Glomerular visceral epithelial cell (primary cell): ENCODE data around the gene TH.

Experiments
- DNase-seq: peaks from one replicate; pipeline ENCODE4 v3.0.0-alpha.2; 2016; ENCODE audit errors: extremely low spot score

TH gene

DNA sequence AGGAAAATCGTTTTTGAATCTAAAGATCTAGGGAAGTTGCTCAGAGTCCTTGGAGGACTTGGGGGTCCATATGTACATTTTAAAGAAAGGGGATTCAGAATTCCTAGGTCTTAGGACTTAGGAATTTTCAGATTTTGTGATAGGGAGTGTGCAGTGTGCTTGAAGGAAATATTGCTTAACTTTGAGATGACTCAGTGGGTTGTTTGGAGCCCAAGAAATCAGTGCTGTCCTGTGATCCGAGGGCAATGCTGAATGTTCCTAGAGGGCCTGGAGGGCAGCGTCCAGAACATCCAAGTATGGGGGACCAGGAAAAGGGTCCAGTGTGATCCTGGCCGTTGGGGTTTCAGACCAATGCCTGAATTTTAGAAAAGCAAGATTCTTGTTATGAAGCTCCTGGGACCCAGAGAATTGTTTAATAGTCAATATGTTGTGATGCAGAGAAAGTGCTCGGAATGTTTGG, 29.3 kb downstream of the TH start:
- no peak for DNase-seq

DNA sequence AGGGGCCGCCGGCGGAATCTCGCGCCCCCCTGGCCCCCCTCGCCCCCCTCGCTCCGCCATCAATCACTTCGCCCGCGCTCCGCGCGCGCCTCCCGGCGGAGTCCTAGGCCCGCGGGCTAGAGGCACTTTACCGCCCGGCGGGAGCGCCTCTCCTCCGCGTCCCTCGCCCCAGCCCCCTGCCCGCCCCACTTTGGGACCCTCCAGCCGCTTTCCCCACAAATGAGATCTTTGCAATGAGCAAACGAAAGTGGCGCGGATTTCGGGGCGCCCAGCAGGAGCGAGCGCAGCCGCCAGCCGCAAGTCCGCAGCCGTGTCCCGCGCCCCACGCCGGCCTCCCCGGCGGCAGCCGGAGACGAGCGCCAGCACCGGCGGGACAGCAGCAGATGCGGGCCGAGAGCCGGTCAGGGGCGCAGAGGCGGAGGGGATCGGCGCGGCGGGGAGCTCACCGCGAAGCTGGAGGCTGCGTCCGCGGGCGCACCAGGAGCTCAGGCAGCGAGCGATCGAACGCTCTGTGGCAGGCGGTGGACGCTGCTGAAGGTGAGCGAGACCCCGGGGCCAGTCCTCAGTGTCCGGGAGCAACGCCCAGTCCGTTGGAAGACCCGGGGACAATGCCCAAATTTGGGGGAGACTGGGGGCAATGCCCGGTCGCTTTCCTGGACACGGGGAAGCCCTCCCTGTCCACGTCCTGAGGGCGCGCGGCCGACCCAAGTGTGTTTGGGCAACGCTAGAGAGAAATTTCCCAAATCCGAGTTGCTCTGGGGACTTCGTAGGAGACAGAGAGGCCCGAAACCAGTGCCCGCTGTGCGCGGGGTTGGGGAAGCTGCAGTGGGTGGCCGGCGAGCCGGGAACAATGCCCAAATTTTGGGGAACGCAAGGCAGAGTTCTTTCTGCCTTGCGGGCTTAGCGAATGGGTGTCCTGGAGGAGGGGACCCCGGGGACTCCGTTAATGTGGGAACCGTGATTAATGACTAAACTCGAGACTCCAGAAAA, 30.9 kb downstream of the TH start:
- no peak for DNase-seq

DNA sequence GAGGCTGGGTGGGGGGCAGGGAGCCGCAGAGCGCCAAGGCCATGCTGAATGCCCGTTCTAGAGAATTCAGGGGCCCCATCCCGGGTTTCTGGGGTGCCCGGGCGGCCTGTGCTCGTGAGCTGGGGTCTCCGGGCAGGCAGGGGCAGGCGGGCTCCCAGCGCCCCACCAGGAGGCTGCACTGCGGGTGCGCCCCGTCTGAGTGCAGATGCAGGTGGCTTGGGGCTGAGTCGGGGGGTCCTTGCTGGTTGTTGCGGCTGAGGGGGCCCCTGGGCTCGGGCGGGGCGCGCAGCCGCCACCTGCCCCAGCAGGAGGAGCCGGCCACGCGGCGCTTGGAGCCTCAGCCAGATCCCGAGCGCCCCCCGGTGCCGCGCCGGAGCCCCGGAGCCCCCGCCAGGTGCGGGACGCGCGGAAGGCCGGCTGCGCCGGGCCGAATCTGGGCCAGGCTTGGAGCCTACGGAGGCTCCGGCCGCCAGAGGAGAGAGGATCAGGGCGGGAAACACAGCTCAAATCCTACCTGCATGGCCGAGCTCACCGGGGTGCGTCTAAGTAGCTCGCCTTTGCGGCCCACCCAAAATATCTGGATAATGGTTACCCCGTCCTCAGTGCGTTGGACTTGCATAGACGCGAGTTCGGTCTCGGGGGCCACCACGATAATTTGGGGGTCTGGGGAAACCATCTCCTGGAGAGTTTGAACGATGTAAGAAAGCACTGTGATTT, 31.8 kb downstream of the TH start:
- no peak for DNase-seq

DNA sequence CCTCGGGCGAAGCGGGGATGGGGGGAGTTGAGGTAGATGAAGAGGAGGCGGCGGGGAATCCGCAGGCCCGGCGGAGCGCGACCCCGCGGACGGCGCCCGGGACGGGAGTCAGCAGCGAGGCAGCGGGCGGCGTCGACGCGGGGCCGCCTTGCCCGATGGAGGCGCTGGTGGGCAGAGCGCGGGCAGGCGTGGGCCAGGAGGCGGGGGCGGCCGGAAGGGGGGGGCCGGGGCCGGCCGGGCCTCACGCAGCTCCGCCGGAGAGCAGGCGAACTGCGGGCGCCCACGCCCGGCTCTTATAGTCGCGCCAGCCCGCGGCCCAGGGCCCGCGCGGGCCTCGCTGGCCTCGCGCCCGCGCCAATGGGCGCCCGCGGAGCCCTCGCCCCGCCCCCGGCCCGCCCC, 32.5 kb downstream of the TH start, which contains the start of gene IGF2:
Gene IGF2, minus strand, starts transcription at position 267 of the 399 bp plus-strand sequence. CDS start 3,866 bp downstream, outside the sequence.
- no peak for DNase-seq

DNA sequence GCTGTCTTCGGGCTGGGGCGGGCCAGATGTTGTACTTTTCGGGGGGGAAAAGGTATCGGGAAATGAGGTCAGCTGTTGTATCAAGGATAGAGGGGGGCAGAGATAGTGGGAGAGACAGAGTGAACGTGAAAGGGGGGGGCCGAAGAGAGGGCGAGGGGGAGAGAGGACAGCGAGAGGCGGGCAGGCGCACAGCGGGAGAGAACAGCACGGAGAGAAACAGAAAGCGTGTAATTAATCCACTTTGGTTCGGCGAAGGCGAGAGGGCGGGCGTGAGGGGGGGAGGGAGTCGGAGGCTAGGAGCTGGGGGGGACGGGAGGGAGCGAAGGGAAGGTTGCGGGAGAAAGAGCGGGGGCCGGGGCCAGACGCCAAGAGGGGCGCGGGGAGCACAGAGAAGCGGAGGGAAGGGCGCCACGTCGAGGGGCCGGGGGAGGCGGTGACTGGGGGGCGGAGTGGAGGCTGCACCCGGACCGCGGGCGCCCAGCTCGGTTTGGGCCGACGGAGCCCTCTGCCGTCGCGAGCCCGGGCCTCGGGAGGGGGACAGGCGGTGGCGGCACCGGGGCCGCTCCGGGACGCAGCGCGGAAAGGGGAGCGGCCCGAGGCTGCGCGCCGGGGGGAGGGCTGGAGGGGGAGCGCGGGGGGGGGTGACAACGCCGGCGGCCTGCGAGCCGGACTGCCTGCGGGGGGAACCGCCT, 33.0 kb downstream of the TH start:
- DNase-seq = no peak

DNA sequence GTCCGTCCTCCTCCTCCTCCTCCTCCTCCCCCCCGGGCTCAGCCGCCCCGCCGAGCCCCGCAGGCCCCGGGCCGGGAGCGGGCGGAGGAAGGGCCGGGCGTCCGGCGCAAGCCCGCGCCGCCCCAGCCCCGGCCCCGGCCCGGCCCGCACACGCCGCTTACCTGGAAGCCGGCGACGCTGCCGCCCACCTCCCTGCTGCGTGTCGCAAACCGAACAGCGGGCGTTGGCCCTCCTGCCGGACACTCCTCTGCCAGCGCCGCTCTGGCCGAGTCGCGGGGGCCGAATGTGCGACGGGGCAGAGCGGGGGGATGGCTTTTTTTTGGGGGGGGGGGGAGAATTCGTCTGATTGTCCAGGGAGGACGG, 33.6 kb downstream of the TH start:
- no peak for DNase-seq

DNA sequence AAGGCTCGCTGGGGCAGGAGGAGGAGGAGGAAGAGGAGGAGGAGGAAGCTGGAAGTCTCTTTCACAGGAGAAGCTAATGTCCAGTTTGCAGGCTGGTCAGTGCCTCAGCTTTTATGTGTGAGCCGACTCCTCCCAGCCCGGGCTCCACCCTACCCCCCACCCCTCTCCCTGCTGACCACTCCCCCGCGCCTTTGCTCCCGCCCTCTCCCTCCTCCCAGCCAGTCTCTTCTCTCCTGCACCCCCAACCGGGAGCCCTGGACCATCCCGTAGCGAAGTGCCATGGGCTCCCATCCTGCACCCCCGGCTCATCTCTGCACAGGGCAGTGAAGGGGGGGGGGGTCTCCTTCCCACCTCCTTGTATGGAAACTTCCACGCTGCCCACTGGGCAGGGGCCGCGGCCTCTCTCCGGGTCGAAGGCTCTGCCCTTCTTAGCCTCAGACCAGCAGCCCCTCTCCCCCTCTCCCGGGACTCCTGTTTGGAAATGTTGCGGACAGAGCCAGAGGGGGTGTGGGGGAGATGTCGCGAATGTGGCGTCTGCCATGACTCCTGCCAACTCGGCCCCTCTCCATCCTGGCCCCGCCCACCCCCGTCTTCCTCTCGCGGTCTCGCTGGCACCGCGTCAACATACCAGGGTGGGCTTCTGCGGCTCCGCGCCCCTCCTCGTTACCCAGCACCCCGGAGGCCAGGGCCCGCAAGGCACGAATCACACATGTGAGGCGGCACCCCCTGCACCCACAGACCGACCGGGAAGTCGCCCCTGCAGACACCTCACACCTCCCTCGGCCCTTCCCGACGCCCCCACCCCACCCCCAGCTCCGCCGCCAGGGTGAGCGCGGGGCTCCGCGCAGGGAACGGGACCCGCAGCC, 34.2 kb downstream of the TH start:
- peak; percentile 16 for DNase-seq

DNA sequence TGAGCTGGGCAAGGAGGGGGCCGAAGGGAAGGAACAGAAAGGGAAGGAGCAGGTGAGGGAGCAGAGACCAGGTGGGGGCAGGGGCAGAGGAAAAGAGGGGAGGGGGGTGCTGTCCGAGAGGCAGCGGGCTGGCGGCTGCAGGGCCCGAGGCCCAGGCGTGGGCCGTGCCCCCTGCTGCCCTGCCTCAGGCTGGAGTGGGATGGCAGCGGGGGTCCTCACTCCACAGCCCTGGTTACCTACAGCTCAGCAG, 34.7 kb downstream of the TH start:
- no peak for DNase-seq

DNA sequence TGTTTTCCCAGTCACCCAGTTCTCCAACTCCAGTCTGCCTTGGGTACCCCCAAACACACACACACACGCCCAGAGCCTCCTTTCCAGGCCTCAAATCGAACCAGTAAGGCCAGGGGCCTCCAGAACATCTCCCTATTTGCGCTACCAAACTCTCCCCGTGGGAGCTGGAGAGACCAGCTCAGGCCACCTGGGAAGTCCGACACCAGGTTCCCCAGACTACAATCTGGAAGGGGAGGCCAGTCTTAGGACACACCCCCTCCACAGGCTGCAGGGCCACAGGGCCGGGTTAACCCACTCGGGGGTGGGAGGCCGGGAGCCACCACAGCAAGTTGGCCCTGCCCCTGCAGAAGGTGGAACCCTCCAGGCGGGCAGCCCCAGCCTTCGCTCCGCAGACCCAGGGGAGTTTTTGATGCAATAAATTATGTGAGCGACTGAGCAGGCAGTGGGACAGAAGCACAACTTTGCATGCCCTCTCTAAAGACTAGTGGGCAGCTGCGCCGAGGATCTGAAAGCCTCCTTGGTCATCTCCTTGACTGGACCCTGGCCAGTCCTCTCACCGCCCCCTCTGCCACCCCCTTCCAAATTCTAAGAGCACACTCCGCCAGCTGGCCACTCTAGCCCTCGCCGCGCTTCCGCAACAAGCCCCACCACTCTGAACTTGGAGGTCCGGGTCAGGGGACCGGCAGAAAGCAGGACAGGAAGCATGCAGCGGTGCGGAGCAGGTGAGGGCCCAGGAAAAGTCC, 35.2 kb downstream of the TH start:
- DNase-seq = no peak

DNA sequence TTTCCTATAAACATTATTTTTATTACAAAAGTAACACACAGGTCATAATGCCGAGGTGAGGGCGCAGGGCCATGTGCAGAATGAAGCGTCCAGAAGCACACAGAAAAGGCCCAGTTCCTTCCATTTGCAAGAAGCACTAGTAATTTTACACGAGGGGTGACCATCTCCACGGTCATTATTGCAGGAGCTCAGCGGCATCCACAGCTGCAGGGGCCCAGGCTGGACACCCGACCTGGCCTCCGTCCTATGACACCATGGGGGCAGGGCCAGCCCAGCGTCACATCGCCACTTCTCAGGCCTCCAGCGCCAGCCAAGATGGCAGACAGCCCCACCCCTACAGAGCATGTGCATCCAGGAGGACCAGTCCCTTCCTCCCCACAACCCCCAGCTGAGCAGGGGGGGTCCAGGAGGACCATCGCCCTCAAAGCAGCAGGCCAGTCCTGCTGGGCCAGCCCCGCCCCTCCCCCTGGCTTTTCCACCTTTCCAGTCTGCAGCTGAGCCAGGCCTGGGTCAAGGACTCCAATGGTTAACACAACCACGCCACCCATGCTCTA, 35.9 kb downstream of the TH start:
- no peak for DNase-seq

DNA sequence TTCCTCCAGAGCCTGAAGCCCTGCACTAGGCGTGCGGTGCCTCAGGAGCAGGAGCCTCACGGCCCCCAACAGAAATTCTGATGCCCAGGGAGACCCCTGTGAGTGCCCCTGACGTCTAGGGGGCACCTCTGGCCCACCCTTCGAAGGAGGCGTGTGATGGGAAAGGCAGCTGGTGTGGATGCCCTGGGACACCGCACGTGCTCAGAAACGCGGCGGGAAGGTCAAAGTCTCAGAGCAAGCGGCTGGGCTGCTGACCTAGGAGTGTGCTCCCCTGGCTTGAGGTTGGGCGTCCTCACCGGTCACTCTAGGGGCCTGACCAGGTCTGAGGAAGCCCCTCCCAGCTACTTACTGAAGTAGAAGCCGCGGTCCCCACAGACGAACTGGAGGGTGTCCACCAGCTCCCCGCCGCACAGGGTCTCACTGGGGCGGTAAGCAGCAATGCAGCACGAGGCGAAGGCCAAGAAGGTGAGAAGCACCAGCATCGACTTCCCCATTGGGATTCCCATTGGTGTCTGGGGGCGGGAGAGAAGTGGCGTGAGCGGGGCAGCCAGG, 36.5 kb downstream of the TH start:
- no peak for DNase-seq

DNA sequence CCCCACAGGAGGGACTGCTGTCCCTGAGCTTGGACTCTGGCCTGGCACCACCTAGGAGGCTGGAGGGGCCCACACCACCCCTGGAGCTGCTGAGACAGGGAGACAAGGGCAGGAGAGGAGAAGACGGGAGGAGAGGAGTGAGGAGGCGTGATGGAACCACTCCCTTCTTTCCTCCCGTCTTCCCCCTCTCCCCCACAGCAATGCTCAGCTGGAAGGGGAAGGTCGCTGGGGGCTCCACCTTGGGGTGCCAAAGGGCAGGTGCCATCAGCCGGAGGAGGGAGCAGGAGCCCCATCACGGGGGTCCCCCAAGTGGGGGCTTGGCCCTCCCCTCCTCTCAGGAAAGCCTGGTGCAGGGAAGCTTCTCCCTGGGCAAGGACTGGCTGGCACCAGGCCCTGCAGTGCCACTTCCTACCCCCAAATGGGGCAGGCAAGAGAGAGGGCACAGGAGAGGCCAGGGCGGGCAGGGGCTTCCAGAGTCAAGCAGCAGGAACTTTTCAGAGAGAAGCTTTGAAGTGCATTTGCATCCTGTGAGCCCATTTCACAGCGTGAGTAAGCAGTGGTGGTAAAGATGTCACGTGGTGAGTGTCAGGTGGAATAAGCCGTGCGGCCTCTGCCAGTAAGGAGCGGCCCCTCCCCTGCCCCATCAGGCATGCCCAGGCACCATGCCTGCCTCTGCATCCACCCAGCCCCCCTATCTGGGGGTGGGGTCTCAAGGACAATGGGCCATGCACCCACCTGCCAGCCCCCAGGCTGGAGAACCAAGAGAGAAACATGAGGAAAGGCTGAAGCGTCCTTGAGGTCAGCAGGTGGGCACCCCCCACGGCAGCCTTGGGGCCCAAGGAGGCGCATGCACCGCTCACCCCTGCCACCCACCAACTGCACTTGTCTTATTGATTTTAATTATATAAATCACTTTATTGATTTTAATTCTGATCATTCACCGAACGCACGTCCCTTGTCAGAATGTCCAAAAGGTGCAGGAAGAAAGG, 37.3 kb downstream of the TH start:
- no peak for DNase-seq

DNA sequence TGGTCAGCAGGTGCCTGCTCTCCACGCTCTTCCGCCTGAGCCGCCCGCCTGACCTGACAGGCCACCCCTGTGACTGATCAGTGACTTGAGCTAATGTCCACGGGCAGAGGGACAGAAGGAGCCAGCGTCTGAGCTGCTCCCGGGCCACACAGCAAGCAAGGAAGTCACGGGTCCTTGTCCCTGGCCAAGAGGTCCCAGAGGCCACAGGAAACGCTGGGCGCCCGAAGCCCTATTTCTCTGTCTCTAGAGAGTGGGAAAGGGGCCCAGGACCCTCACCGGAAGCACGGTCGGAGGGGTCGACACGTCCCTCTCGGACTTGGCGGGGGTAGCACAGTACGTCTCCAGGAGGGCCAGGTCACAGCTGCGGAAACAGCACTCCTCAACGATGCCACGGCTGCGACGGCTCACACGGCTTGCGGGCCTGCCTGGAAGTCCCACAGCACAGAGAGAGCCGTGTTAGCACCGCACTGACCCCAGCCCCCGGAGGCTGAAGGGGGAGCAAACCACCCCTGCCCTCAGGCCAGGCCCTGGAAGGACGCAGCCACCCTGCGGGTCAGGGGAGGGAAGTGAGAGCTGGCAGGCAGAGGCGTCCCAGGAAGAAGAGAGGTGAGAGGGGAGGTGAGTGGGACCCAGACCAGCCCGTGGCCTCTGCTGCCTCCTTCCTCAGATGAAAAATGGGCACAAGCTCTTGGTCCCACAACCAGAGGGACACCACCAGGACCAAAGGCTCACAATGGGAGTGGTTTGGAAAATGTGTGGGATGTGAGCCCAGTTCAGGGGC, 38.2 kb downstream of the TH start:
- DNase-seq = no peak

DNA sequence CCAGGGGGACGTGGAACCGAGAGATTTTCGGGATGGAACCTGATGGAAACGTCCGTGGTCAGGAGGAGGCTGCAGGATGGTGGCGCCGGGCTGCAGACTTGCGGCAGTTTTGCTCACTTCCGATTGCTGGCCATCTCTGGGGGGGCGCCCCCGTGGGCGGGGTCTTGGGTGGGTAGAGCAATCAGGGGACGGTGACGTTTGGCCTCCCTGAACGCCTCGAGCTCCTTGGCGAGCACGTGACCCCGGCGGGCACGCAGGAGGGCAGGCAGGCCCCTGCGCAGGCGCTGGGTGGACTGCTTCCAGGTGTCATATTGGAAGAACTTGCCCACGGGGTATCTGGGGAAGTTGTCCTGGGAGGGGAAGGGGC, 38.8 kb downstream of the TH start:
- DNase-seq = no peak

DNA sequence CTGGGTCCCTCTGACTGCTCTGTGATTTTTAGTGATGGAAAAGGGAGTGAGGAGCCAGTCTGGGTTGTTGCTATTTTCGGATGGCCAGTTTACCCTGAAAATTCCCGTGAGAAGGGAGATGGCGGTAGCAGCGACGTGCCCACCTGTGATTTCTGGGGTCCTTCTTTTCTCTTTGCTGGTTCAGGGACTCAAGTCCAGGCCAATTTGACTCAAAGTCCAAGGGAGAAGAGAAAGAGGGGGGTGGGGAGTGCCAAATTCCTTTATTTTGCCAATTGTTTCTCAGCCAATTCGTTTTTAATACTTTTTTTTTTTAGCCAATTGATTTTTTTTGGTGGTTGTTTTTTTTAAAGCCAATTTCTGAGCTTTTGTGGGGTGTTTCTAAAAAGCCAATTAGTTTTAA, 39.4 kb downstream of the TH start:
- no peak for DNase-seq

DNA sequence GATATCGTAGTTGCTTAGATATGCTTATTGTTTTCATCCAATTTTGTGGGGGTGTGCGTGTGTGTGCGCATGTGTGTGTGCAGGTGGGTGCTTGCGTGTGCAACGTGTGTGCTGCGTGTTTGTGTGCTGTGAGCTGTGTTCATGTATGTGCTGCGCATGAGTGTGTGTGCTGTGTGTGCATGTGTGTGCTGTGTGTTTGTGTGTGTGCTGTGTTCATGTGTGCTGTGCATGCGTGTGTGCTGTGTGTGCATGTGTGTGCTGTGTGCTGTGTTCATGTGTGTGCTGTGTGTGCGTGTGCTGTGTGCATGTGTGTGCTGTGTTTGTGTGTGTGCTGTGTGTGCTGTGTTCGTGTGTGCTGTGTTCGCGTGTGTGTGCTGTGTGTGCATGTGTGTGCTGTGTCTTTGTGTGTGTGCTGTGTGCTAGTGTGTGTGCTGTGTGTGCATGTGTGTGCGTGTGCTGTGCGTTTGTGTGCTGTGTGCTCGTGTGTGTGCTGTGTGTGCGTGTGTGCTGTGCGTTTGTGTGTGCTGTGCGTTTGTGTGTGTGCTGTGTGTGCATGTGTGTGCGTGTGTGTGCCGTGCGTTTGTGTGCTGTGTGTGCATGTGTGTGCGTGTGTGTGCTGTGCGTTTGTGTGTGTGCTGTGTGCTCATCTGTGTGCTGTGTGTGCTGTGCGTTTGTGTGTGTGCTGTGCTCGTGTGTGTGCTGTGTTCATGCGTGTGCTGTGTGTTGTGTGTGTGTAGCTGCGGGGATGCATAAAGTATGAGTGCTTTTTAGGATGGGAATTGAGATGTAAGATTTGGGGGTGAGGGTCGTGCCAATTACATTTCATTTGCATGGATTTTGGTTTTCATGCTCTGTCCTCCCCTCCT, 40.0 kb downstream of the TH start:
- no peak for DNase-seq

DNA sequence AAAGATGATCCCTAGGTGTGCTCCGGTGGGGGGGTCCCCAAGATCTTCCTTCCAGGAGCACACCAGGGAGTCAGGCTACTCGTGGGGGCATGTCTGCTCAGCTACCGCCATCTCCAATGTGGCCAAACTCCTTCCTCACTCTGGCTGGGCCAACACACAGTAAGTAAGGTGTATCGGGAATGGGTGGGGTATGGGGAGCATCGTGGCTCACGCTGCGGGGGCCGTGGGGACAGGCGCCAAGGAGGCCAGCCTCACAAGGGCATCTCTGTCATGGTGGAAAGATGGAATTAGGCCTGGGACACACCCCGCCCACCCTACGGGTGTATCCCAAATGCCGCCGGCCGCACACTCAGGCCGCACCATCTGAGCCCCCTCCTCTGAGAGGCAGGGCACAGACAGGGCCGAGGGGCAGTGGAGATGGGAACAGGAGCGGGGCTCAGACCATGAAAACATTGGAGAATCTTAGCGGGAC, 40.7 kb downstream of the TH start:
- DNase-seq = no peak
